ENCODE data around the gene ADAR. TPM values are rescaled to one million over a fixed set of nuclear protein-coding genes. Genes with fewer than 3 reads are reported as not detected.

The ADAR gene
- total RNA-seq, 2 experiments from 2014 or later, result 206 to 210 TPM

DNA sequence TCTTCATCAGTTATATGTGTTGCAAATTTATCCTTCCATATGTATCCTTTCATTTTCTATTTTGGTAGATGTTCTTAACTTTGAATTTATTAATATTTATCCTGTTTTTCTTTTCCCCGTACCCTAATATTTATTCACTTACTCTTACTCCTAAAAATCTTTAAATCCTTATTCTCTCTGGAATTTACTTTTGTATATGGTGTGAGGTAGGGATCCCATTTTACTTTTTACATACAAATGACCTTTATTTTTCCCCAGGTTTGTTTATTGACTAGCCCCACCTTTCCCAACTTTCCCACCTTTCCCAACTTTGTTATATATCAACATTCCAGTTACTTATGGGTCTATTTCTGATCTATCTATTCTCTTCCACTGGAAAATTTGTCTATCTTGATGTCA lies 21.7 kb upstream of the ADAR start:
- H3K36me3 Mint-ChIP-seq (ENCODE audit: low read depth), result peaks cover 38% of the 10 kb centered on the region
- H3K4me3 ChIP-seq (ENCODE audit: low read length), result no peak overlapping the region
- H3K27me3 Mint-ChIP-seq, result peaks cover 13% of the 10 kb centered on the region
- TF ChIP-seq, protein P1, sequence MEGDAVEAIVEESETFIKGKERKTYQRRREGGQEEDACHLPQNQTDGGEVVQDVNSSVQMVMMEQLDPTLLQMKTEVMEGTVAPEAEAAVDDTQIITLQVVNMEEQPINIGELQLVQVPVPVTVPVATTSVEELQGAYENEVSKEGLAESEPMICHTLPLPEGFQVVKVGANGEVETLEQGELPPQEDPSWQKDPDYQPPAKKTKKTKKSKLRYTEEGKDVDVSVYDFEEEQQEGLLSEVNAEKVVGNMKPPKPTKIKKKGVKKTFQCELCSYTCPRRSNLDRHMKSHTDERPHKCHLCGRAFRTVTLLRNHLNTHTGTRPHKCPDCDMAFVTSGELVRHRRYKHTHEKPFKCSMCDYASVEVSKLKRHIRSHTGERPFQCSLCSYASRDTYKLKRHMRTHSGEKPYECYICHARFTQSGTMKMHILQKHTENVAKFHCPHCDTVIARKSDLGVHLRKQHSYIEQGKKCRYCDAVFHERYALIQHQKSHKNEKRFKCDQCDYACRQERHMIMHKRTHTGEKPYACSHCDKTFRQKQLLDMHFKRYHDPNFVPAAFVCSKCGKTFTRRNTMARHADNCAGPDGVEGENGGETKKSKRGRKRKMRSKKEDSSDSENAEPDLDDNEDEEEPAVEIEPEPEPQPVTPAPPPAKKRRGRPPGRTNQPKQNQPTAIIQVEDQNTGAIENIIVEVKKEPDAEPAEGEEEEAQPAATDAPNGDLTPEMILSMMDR (IDR thresholded peaks at IDR 0.05), result no peak
- peaks cover 26% of the 10 kb centered on the region for H3K4me1 Mint-ChIP-seq (ENCODE audit: low read depth)
- no peak for ATAC-seq (ENCODE audit: poor library complexity)
- ChIA-PET CTCF (no interaction called here), POLR2A (interaction anchor here (4.4 kb wide), 1 partner anchor 21 kb away, joined by 53 read pairs; the partner anchor contains the start of gene ADAR)
- H3K9me3 ChIP-seq (ENCODE audit: control insufficient read depth in 1 of 2, insufficient read depth in 1 of 2, low read length in 2 of 2), result peaks cover 0 to 7% of the 10 kb centered on the region in 2 experiments
- H3K27me3 ChIP-seq (ENCODE audit: control insufficient read depth in 1 of 2, insufficient read depth in 2 of 2, low read length in 2 of 2), result peaks cover 0 to under 1% of the 10 kb centered on the region in 2 experiments
- peaks cover 22% of the 10 kb centered on the region for H3K4me1 ChIP-seq (ENCODE audit: insufficient read depth, low read length)
- H3K36me3 ChIP-seq (ENCODE audit: insufficient read depth, low read length), result peaks cover 5% of the 10 kb centered on the region
- no peak for DNase-seq
- H3K9me3 Mint-ChIP-seq, result peaks cover 4% of the 10 kb centered on the region
- no peak overlapping the region for H3K27ac ChIP-seq (ENCODE audit: low read depth in 1 of 2, low read length in 2 of 2)
- H3K4me3 Mint-ChIP-seq, result peak overlapping the region; percentile 51
- intact Hi-C loops (cut with DNase I, micrococcal nuclease), result loop anchor here in 1 of 2 experiments (5.0 kb wide), 1 partner anchor 72 kb away; the partner anchor contains the start of gene UBE2Q1
- peak overlapping the region; percentile 99 for H3K27ac Mint-ChIP-seq

DNA sequence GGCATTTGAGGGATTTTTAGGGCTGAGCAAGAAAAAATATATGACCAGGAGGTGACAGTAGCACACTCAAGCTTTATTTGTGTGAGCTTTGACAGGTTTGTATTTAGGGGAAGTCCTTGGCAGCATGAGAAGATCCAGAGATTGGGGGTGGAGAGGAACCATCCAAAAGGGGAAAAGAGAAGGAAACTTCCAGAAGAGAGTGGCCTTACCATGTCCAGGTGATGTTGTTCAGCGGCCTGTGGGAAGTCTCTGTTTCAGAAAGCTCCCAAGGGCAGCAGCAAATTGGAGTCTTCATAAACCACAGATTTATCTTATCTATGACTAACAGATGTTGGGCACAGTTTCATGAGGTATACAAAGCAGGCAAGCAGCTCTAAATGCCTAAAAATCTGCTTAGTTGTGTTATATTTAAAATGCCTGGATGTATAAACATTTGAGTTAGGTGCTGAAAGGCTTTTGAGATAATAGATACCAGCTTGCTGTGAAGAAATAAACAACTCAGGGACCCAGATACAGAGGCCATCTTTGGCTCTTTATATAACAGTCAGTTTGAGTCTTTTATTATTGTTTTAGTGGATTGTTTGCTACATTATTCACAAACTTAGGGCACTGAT lies 21.2 kb upstream of the ADAR start:
- H3K4me3 Mint-ChIP-seq, result peak overlapping the region; percentile 95

DNA sequence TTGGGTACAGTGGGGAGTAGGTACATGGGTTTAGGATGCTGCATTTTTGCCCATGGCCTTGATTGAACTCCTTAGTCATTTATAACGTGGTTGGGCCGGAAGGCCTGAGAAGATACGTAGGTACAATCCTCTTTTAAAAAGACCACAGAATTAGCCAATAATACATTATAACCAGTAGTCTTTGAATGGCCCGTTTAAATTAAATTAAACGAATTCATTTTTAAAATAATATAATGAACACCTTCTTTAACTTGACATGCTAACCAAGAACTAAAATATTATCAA lies 20.1 kb upstream of the ADAR start:
- Histone ChIP-seq H3K27me3 (ENCODE audit: control insufficient read depth in 1 of 2, insufficient read depth in 2 of 2, low read length in 2 of 2) (no peaks in the 10 kb centered on the region), H3K27ac (ENCODE audit: low read depth in 1 of 2, low read length in 2 of 2) (peak overlapping the region; percentile 91 to 98), H3K4me3 (ENCODE audit: low read length) (peak overlapping the region; percentile 94), H3K9me3 (ENCODE audit: control insufficient read depth in 1 of 2, insufficient read depth in 1 of 2, low read length in 2 of 2) (peaks cover 0 to 7% of the 10 kb centered on the region in 2 experiments), H3K36me3 (ENCODE audit: insufficient read depth, low read length) (peaks cover 14% of the 10 kb centered on the region), H3K4me1 (ENCODE audit: insufficient read depth, low read length) (peaks cover 22% of the 10 kb centered on the region)
- TF ChIP-seq, protein P1 (IDR thresholded peaks at IDR 0.05), result no peak
- intact Hi-C loops (cut with DNase I, micrococcal nuclease), result loop anchor here in 1 of 2 experiments (5.0 kb wide), 1 partner anchor 71 kb away; the partner anchor contains the start of gene UBE2Q1
- no peak for DNase-seq
- H3K36me3 Mint-ChIP-seq (ENCODE audit: low read depth), result peaks cover 53% of the 10 kb centered on the region
- peaks cover 40% of the 10 kb centered on the region for H3K4me1 Mint-ChIP-seq (ENCODE audit: low read depth)
- H3K27me3 Mint-ChIP-seq, result peaks cover 8% of the 10 kb centered on the region
- no peak for ATAC-seq (ENCODE audit: poor library complexity)
- H3K4me3 Mint-ChIP-seq, result peak overlapping the region; percentile 95
- H3K9me3 Mint-ChIP-seq, result peaks cover 4% of the 10 kb centered on the region
- ChIA-PET POLR2A (interaction anchor here (0.9 to 4.4 kb wide), 4 partner anchors 19 to 313 kb away, joined by 3 to 53 read pairs (median 3); partner anchors contain the start of gene ADAR), CTCF (interaction anchor here (2.2 kb wide), 1 partner anchor 18 kb away, joined by 7 read pairs; no protein-coding TSS in a partner anchor)
- H3K27ac Mint-ChIP-seq, result peak overlapping the region; percentile 99

More for the DNA sequence above, 21.2 kb upstream of the ADAR start:
- Mint-ChIP-seq H3K27ac (peak overlapping the region; percentile 99), H3K4me1 (ENCODE audit: low read depth) (peaks cover 31% of the 10 kb centered on the region), H3K27me3 (peaks cover 13% of the 10 kb centered on the region), H3K36me3 (ENCODE audit: low read depth) (peaks cover 43% of the 10 kb centered on the region), H3K9me3 (peaks cover 4% of the 10 kb centered on the region)
- ATAC-seq (ENCODE audit: poor library complexity) (no peak), DNase-seq (no peak)
- H3K4me1 ChIP-seq (ENCODE audit: insufficient read depth, low read length), result peaks cover 22% of the 10 kb centered on the region
- H3K27me3 ChIP-seq (ENCODE audit: control insufficient read depth in 1 of 2, insufficient read depth in 2 of 2, low read length in 2 of 2), result no peaks in the 10 kb centered on the region
- intact Hi-C loops (cut with DNase I, micrococcal nuclease), result loop anchor here in 1 of 2 experiments (5.0 kb wide), 1 partner anchor 72 kb away; the partner anchor contains the start of gene UBE2Q1
- no peak overlapping the region for H3K27ac ChIP-seq (ENCODE audit: low read depth in 1 of 2, low read length in 2 of 2)
- peaks cover 0 to 7% of the 10 kb centered on the region in 2 experiments for H3K9me3 ChIP-seq (ENCODE audit: control insufficient read depth in 1 of 2, insufficient read depth in 1 of 2, low read length in 2 of 2)
- CTCF ChIA-PET, result interaction anchor here (2.2 kb wide), 1 partner anchor 20 kb away, joined by 7 read pairs; no protein-coding TSS in a partner anchor
- peaks cover 8% of the 10 kb centered on the region for H3K36me3 ChIP-seq (ENCODE audit: insufficient read depth, low read length)
- no peak overlapping the region for H3K4me3 ChIP-seq (ENCODE audit: low read length)
- POLR2A ChIA-PET, result interaction anchor here (0.9 to 4.4 kb wide), 3 partner anchors 20 to 312 kb away, joined by 3 to 53 read pairs (median 3); partner anchors contain the start of gene ADAR
- TF ChIP-seq, protein P1 (IDR thresholded peaks at IDR 0.05), result no peak

All from CD4-positive, alpha-beta T cell (primary cell).